GM23248 (cell line): Measurements from ENCODE around the gene BIRC5. TPM values are rescaled to one million over a fixed set of nuclear protein-coding genes. Genes with fewer than 3 reads are reported as not detected.
A peak's percentile ranks its signal among the peaks of the same experiment; 100 is the strongest.
"Not testable (repeated sequence)": the region's sequence is repeated elsewhere in the genome, so short reads cannot be mapped to it uniquely, and the experiment has no call there.

Experiments
- DNase-seq: peaks from one replicate; pipeline ENCODE4 v3.0.0-alpha.2; 2015
- H2AFZ ChIP-seq: fragments of 200-600 bp; sonication (generic); 2 replicates; pipeline ENCODE4 v1.6.1; 2016; ENCODE audit warnings: antibody characterized with exemption
- H3F3A ChIP-seq: fragments of 200-600 bp; sonication (generic); 2 replicates; pipeline ENCODE4 v1.6.1; 2016; ENCODE audit warnings: mild to moderate bottlenecking, antibody characterized with exemption, mixed run types; ENCODE audit not compliant: insufficient read depth
- H3K27ac ChIP-seq: fragments of 200-600 bp; sonication (generic); 2 replicates; pipeline ENCODE4 v1.5.1; 2016; ENCODE audit warnings: mild to moderate bottlenecking
- H3K27me3 ChIP-seq: fragments of 200-600 bp; sonication (generic); replicated peaks from 2 replicates; pipeline ENCODE4 v1.6.1; 2016; ENCODE audit warnings: mild to moderate bottlenecking; ENCODE audit not compliant: insufficient read depth
- H3K36me3 ChIP-seq: fragments of 200-600 bp; sonication (generic); 2 replicates; pipeline ENCODE4 v1.6.1; 2016; ENCODE audit warnings: low read depth, mild to moderate bottlenecking
- H3K4me1 ChIP-seq: fragments of 200-600 bp; sonication (generic); 2 replicates; pipeline ENCODE4 v1.6.1; 2016; ENCODE audit warnings: mild to moderate bottlenecking; ENCODE audit not compliant: insufficient read depth
- H3K4me2 ChIP-seq: fragments of 200-600 bp; sonication (generic); one replicate; pipeline ENCODE4 v1.6.1; 2016; ENCODE audit warnings: mild to moderate bottlenecking; ENCODE audit not compliant: unreplicated experiment
- H3K4me3 ChIP-seq: fragments of 200-600 bp; sonication (generic); 2 replicates; pipeline ENCODE4 v1.5.1; 2016; ENCODE audit warnings: mild to moderate bottlenecking
- H3K79me2 ChIP-seq: fragments of 200-600 bp; sonication (generic); 2 replicates; pipeline ENCODE4 v1.6.1; 2016; ENCODE audit warnings: mild to moderate bottlenecking; ENCODE audit not compliant: insufficient read depth
- H3K9ac ChIP-seq: fragments of 200-600 bp; sonication (generic); 2 replicates; pipeline ENCODE4 v1.6.1; 2016; ENCODE audit warnings: mild to moderate bottlenecking
- H3K9me2 ChIP-seq: fragments of 200-600 bp; sonication (generic); 2 replicates; pipeline ENCODE4 v1.6.1; 2016; ENCODE audit warnings: mixed run types, mild to moderate bottlenecking, moderate library complexity; ENCODE audit not compliant: insufficient read depth
- H3K9me3 ChIP-seq: fragments of 200-600 bp; sonication (generic); one replicate; pipeline ENCODE4 v1.6.1; 2017; ENCODE audit warnings: low read depth
- H4K20me1 ChIP-seq: fragments of 200-600 bp; sonication (generic); 2 replicates; pipeline ENCODE4 v1.6.0; 2016; ENCODE audit not compliant: insufficient read depth
- EZH2 ChIP-seq: fragments of 200-600 bp; sonication (generic); IDR thresholded peaks from 2 replicates; pipeline ENCODE4 v1.6.1; 2018; ENCODE audit warnings: antibody characterized with exemption, mild to moderate bottlenecking; ENCODE audit not compliant: insufficient read depth, poor library complexity, severe bottlenecking
- EZH2phosphoT487 ChIP-seq: fragments of 200-600 bp; sonication (generic); IDR thresholded peaks from 2 replicates; pipeline ENCODE4 v1.6.1; 2018; ENCODE audit warnings: antibody characterized with exemption, moderate library complexity, mild to moderate bottlenecking, low read depth; ENCODE audit not compliant: insufficient read depth
- WGBS, 2 experiments: methylation state at CpG; one replicate each; pipeline ENCODE4 v1.1.6; 2015 to 2017; ENCODE audit warnings: low lambda C conversion rate in 2 of 2, low coverage in 1 of 2; ENCODE audit errors: missing lambda C conversion rate in 2 of 2; 5-methylcytosine and 5-hydroxymethylcytosine counted together
- in situ Hi-C: fragments of 300-500 bp; cut with MboI; formaldehyde crosslinking; loops from 2 replicates; pipeline ENCODE4 v1.15.0; 2020
- polyA plus RNA-seq: library from polyadenylated mRNA; unstranded; fragments of >200 nt; fragmentation: Nextera tagmentation; extraction: Ambion mirVana; gene quantifications from 2 replicates; pipeline ENCODE4 v1.2.1, GENCODE V29; 2016
- total RNA-seq: library from RNA; depleted of rRNA; stranded (reverse); fragments of >200 nt; shearing (Covaris generic); gene quantifications from 2 replicates; pipeline ENCODE4 v1.2.3, GENCODE V29; 2014

BIRC5 gene
- total and polyA plus RNA-seq, 2 experiments from 2014 or later: 30.9 to 42.3 TPM

- DNase-seq: peak; percentile 92
- Histone ChIP-seq H3K27ac (no peak overlapping the region), H4K20me1 (no peaks in the 10 kb centered on the region), H3K4me3 (no peak overlapping the region), H3K9ac (no peak overlapping the region), H3K36me3 (no peaks in the 10 kb centered on the region), H3K4me2 (peak overlapping the region; percentile 28), H3F3A (no peaks in the 10 kb centered on the region), H3K9me3 (no peaks in the 10 kb centered on the region), H3K27me3 (no peaks in the 10 kb centered on the region), H3K9me2 (no peaks in the 10 kb centered on the region), H2AFZ (peak overlapping the region; percentile 58; the same call in 1 of the 2 replicates), H3K4me1 (0 out of 2 replicates have a peak, but pooled peaks cover 3% of the 10 kb centered on the region), H3K79me2 (no peaks in the 10 kb centered on the region)
- WGBS, 2 experiments: 23% methylated on average over 27 of the region's 27 CpGs
- in situ Hi-C loops: no loop called here
- TF ChIP-seq EZH2phosphoT487 (no peak), EZH2 (no peak)
Observed at GRCh38 chr17:78250891-78251772, 37.1 kb downstream of the BIRC5 start.

- in situ Hi-C loops: no loop called here
- H3K4me3 ChIP-seq: no peak overlapping the region
Observed at GRCh38 chr17:78251773-78252103, 37.7 kb downstream of the BIRC5 start.

GRCh38 chr17:78252111-78252634 lies 38.1 kb downstream of the BIRC5 start:
- Histone ChIP-seq H4K20me1 (no peaks in the 10 kb centered on the region), H3F3A (no peaks in the 10 kb centered on the region), H3K27me3 (no peaks in the 10 kb centered on the region), H3K9me3 (no peaks in the 10 kb centered on the region), H3K79me2 (no peaks in the 10 kb centered on the region), H3K9ac (no peak overlapping the region), H3K36me3 (no peaks in the 10 kb centered on the region), H3K4me2 (no peak overlapping the region), H3K4me3 (no peak overlapping the region), H3K4me1 (0 out of 2 replicates have a peak, but pooled peaks cover 3% of the 10 kb centered on the region), H2AFZ (no peak overlapping the region), H3K9me2 (no peaks in the 10 kb centered on the region), H3K27ac (no peak overlapping the region)
- WGBS, 2 experiments: 75 to 76% methylated on average over 10 to 12 of the region's 12 CpGs
- TF ChIP-seq EZH2phosphoT487: no peak
- TF ChIP-seq EZH2: no peak
- in situ Hi-C loops: no loop called here
- no peak for DNase-seq

More at GRCh38 chr17:78251773-78252103, 37.7 kb downstream of the BIRC5 start:
- Histone ChIP-seq H3K36me3 (no peaks in the 10 kb centered on the region), H3K9me3 (no peaks in the 10 kb centered on the region), H3K9me2 (no peaks in the 10 kb centered on the region), H3K27ac (no peak overlapping the region), H2AFZ (no peak overlapping the region), H3F3A (no peaks in the 10 kb centered on the region), H3K4me2 (no peak overlapping the region), H3K4me1 (0 out of 2 replicates have a peak, but pooled peaks cover 3% of the 10 kb centered on the region), H3K27me3 (no peaks in the 10 kb centered on the region), H3K79me2 (no peaks in the 10 kb centered on the region), H3K9ac (no peak overlapping the region), H4K20me1 (no peaks in the 10 kb centered on the region)
- no peak for DNase-seq
- WGBS, 2 experiments: 60 to 67% methylated on average over 6 of the region's 6 CpGs
- TF ChIP-seq EZH2: no peak
- no peak for TF ChIP-seq EZH2phosphoT487

GRCh38 chr17:78252701-78253635 lies 38.9 kb downstream of the BIRC5 start:
- no peaks in the 10 kb centered on the region for H3K9me3 ChIP-seq
- H3K36me3 ChIP-seq: no peaks in the 10 kb centered on the region
- DNase-seq: peak; percentile 8
- 69 to 73% methylated on average over 15 of the region's 15 CpGs for WGBS, 2 experiments
- H3K9me2 ChIP-seq: no peaks in the 10 kb centered on the region
- no peaks in the 10 kb centered on the region for H4K20me1 ChIP-seq
- no peak overlapping the region for H2AFZ ChIP-seq
- no peaks in the 10 kb centered on the region for H3K79me2 ChIP-seq
- H3K4me3 ChIP-seq: no peak overlapping the region
- H3F3A ChIP-seq: no peaks in the 10 kb centered on the region
- in situ Hi-C loops: no loop called here
- H3K4me1 ChIP-seq: 0 out of 2 replicates have a peak, but pooled peaks cover 3% of the 10 kb centered on the region
- no peak for TF ChIP-seq EZH2
- no peak for TF ChIP-seq EZH2phosphoT487
- H3K4me2 ChIP-seq: no peak overlapping the region
- no peak overlapping the region for H3K9ac ChIP-seq
- H3K27ac ChIP-seq: no peak overlapping the region
- no peaks in the 10 kb centered on the region for H3K27me3 ChIP-seq

GRCh38 chr17:78253636-78253945 lies 39.5 kb downstream of the BIRC5 start:
- H2AFZ ChIP-seq: peak overlapping the region; percentile 96
- in situ Hi-C loops, H3K4me1 ChIP-seq, H3K9me3 ChIP-seq, H3K27ac ChIP-seq, H3F3A ChIP-seq, H3K79me2 ChIP-seq, H3K9me2 ChIP-seq, H4K20me1 ChIP-seq, H3K36me3 ChIP-seq, DNase-seq, H3K27me3 ChIP-seq: not testable (repeated sequence)
- peak overlapping the region; percentile 87 for H3K4me3 ChIP-seq
- peak overlapping the region; percentile 89 for H3K9ac ChIP-seq
- 75 to 80% methylated on average over 12 of the region's 12 CpGs for WGBS, 2 experiments
- peak overlapping the region; percentile 73 for H3K4me2 ChIP-seq
